HuH-7.5 (cell line): ENCODE data around the gene ADORA1.

Source experiments
- DNase-seq: peaks from one replicate; pipeline ENCODE4 v3.0.0; 2011; ENCODE audit warnings: low spot score

Gene ADORA1

GRCh38 chr1:203174324-203174985, 46.9 kb downstream of the ADORA1 start:
- no peak for DNase-seq

DNA sequence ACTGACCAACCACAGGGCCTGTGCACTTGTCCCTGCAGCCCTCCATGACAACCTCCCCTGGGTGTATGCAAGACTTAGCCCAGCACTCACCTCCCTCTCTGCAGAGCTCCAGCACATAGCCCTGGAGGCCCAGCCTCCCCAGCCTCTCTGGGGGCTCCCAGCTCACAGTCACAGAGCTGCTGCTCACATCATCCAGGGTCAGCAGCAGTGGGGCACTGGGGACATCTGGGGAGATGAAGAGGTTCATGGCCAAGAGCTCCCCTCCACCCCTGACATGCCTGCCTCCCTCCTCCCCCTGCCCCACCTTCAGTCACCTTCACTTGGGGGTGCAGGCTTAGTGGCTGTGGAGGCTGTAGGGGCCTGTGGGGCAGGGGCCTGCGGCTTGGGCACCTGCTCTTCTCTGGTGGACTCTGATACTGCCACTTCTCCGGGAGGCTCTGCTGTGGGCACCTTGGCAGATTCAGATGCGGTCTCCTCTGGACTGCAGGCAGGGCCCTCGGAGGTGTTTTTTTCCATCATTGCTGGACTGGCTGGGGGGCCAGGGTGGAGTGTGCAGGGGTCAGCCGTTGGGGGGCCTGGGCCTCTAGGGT, 47.8 kb downstream of the ADORA1 start, which contains the start of gene MYBPH:
MYBPH (minus strand) TSS at position 590 of the 590 bp plus-strand sequence; CDS start at position 519, 71 bp downstream.
- DNase-seq: no peak

GRCh38 chr1:203175827-203176241, 48.3 kb downstream of the ADORA1 start:
- no peak for DNase-seq

DNA sequence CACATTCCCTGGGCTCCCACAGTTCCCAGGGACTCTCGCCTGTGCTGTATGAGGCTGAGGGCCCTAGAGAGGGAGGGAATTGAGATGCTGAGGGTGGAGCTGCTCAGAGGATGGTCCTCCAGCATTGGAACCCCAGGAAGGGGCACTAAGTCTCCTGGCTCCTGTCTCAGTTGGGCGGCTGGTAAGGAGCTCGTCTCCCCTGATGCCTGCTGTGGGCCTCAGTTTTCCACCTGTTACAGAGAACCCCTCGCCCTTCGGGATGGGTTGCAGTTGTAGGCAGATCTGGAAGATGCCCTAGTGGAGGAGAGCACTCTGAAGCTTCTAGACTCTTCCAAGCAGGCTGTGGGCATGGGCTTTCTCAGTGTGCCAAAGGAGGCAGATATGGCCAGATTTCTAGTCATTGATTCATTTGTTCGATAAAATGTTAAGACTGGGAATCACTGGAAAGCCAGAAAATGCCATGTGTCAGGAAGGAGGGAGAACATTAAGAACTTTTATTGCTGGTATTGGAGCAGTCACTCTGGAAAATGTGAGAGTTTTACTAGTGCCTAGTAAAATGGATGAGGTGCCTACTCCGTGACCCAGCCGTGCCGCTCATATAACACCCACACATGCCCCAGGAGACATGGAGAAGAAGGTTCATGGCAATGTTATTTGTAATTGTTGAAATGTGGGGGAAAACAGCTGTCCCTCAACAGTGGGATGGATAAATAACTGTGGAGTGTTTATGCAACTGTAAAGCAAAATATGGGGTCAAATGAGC, 48.9 kb downstream of the ADORA1 start:
- no peak for DNase-seq

DNA sequence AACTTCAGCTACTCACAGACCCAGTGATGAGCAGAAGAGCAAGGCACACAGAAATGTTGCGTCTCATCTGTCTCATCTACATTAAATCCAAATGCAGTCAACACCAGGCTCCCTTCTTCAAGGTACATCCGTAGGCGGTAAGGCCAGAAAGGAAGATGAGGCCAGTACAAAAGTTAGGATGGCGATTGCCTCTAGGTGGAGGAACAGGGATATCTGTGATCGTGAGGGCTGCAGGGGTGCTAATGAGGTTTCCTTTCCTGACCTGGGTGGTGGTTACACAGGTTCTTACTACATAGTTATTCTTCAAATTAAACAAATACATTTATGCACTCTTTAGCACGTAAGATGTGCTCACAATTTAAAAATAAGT, 49.5 kb downstream of the ADORA1 start:
- no peak for DNase-seq

GRCh38 chr1:203177470-203178039, 50.0 kb downstream of the ADORA1 start:
- DNase-seq: no peak

GRCh38 chr1:203178083-203178482, 50.6 kb downstream of the ADORA1 start:
- no peak for DNase-seq

DNA sequence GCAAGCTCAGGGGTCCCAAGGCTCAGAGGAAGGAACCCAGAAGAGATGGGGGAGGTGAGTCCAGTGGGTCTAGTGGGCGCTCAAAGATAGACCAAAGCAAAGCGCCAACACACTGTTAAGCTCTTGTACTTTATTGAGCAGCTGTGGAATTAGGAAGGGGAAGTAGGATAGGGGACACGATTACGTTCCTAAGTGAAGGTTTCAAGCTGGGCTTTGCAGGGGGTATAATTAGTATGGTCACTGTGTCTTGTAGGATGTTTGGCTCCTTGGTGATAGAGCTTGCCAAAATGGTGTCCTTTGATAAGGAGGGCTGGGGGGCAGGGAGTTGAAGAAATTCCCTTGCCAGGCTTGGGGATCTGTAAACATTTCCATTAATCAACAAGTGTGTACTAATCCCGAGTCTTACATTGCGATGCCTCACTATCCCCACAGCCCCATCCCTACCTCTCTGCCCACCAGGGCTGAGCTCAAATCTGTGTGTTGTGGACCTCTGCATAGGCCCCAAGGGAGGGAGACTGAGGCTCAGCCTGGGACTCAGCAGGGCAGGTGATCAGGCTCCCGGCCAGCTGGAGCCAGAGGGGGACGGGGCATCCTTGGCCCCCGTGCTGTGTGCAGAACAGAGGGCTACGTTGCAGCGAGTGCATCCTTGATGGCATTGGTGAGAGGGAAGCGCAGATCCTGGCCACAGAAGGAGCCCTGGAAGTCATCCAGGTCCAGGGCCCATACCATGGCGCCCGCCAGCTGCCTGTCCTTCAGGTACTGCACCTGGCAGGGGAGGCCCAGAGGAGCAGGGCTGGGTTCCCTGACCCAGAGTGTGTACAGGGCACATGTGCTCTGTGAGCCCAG, 51.5 kb downstream of the ADORA1 start:
- DNase-seq: no peak

- no peak for DNase-seq
Observed at GRCh38 chr1:203179667-203180005, 52.1 kb downstream of the ADORA1 start.

DNA sequence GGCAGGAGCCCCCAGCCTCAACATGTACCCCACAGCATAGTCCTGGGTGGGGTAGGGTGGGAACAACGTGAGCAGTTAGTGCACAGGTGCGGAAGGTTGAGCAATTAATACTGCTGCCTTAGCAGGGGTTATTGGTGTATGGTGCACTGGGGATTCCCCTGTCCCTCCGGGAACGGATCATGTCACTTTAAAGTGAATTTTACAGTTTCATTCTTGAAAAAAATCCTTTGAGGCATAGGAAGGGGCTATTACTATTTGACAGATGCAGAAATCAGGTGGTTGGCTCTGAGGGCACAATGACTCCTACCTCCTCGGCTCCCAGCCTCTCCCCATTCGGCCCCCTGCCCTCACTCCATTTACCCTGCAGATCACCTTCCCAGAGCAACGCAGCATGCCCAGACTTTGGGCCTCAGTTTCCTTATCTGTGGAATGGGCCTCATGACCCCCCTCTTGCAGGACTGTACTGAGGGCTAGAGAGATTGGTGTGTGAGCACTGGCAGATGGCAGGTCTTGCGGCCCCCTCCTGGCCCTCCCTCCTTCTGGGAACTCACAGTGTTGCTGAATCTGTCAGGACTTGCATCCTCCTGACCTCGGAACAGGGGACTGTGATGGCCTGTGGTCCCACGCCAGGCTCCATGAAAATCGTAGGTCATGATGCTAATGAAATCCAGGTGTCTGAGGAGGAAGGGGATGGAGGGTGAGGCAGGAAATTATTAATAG, 53.2 kb downstream of the ADORA1 start:
- DNase-seq: no peak

DNA sequence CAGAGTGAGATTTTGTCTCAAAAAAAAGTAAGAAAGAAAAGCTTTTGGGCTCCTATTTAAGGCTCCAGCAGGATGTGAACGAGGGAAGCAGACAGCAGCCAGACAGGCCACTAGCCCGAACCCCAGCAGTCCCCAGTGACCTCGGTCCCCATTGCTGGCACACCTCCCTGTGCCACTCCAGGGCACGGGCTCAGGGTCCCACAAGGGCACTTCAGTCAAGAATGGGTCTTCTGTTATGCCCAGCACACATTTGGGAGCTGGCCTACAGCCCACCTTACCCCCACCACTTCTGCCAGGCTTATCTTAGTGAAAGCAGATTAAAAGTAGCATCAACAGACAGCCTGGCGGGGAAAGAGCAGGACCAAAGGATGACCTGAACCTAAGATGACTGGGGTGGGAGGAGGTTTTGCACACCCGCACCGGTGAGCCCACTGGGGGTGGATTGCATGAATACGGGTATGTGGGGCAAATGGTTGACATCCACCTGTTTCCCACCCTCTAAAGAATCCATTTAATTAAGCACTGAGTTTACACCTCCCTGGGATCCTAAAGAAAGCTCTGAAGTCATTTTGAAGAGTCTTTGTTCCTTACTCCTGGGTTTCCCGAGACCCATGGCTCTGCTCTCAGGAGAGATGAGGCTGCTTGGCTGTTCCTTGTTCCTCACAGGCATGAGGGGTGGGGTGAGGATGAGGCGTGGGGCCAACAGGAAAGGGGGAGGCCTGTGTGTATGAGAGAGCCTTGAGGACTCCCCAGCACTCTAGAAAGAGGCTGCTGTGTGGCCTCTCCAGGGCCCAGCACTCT, 54.3 kb downstream of the ADORA1 start:
- DNase-seq: no peak

- no peak for DNase-seq
Observed at GRCh38 chr1:203182387-203182953, 54.9 kb downstream of the ADORA1 start.

DNA sequence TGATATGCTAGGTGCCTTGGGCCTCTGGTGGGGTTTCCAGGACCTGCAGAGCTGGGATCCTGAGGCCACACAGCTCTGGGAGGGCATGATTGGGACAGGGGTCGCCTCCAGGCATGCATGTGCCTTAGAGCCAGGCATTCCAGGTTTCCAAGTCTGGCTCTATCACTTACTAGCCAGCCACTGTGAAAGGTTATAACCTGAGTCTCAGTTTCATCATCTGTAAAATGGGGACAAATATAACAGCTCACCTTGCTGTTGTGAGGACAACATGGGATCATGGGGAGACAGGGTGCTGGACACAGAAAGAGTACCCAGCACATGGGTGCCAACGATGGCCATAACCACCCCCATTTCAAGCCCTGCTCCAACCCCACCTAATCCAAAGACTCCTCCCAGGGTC, 56.3 kb downstream of the ADORA1 start:
- DNase-seq: no peak

DNA sequence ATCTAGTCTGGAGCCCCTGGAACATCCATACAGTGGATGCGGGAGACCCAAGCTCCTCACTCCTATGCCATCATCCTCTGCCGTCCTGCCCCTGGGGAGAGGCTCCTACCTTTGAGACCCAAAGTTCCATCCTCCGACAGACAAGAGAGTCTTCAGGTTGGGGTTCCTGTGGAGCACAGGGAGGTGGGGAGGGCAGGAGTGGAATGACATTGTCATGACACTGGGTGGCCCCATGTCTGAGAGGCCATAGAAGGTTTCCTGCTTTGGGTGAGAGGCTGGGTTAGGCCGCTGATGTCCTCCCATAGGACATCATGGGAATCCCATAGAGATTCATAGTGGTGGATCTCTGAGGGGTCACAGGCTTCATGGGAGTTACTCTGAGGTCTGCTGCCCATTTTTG, 56.9 kb downstream of the ADORA1 start:
- DNase-seq: no peak

GRCh38 chr1:203185061-203185461, 57.5 kb downstream of the ADORA1 start:
- DNase-seq: no peak

- DNase-seq: no peak
Observed at GRCh38 chr1:203185585-203185984, 58.1 kb downstream of the ADORA1 start.

- no peak for DNase-seq
Observed at GRCh38 chr1:203186091-203186445, 58.5 kb downstream of the ADORA1 start.

DNA sequence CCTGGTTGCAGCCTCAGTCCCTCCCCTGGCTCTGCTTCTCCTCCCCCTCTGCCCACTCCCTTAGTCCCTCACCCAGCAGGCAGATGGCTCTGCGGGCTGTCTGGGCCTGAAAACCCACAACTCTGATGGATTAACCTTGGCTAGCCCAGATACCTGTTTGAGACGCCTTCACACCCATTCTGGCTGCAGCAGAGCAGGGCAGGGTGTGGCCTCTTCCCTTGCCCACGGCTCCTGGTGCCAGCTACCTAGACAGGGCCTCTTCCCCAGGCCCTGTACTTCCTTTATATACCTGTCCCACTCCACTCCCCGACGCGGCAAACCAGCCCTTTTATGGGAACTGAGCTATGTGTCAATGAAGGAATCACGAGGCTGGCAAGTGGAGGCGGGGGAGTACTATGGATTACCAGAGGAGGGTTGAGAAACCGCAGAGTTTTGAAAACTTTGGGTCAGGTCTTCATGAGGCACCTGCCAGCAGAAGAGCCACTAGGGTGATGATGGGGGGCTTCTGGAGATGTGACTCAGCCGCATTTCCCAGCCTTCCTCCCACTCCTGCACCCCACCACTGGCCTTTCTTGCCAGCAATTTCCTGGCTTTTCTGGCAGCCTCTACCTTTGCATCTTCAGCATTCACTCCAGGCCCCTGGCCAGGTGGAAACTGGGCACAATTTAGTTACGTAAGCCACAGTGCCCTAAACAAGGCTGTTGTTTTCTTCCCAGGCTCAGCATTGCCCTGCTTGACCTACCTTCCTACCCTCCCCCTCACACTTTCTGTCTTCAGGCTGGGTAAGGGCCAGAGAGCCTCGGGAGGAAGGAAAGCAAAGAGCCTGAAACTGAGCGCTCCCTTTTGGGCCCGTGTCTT, 59.1 kb downstream of the ADORA1 start, which contains the start of gene CHI3L1:
CHI3L1 (minus strand) TSS at position 259 of the 858 bp plus-strand sequence; CDS start at position 178, 81 bp downstream.
- DNase-seq: no peak

DNA sequence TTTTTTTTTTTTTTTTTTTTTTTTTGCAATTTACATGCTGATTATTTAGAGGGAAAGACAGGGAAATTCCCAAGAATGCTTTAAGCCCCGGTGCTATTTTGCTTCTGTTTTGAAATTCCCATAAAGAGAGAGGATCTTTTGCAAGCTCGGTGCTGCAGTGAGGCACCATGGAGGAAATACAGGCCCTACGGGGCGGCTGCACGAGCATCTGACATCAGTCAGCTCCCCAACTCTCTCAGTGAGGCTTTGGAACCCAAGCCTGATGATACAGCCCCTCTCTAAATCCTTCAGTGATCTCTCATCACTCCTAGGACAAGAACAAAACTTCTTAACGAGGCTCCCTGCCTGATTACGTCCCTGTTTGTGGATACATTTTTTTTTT, 59.8 kb downstream of the ADORA1 start:
- DNase-seq: no peak
